Renal cortical epithelial cell (primary cell): ENCODE measurements around the gene SFSWAP. TPM values are rescaled to one million over a fixed set of nuclear protein-coding genes. Genes with fewer than 3 reads are reported as not detected.
"Not testable (repeated sequence)": the region's sequence is repeated elsewhere in the genome, so short reads cannot be mapped to it uniquely, and the experiment has no call there.

Experiments used
- DNase-seq: peaks from one replicate; pipeline ENCODE4 v3.0.0-alpha.2; 2011; ENCODE audit warnings: low read depth
- total RNA-seq: library from RNA; depleted of rRNA; stranded (reverse); fragments of >200 nt; gene quantifications from 2 replicates; pipeline ENCODE4 v1.2.3, GENCODE V29; 2014

The SFSWAP gene
- total RNA-seq, 1 donor from 2014 or later: 18.0 TPM

GRCh38 chr12:131701705-131702572 lies 9.0 kb upstream of the SFSWAP start:
- DNase-seq: no peak

GRCh38 chr12:131702573-131702877 lies 8.4 kb upstream of the SFSWAP start:
- DNase-seq: no peak

- no peak for DNase-seq
These were observed 7.7 kb upstream of the SFSWAP start for GRCh38 chr12:131703161-131703560.

- DNase-seq: no peak
These were observed 6.4 kb upstream of the SFSWAP start for GRCh38 chr12:131704509-131704908.

- not testable (repeated sequence) for DNase-seq
These were observed 4.2 kb upstream of the SFSWAP start for GRCh38 chr12:131706709-131707108.

GRCh38 chr12:131709226-131709625 lies 1.7 kb upstream of the SFSWAP start:
- DNase-seq: no peak

- DNase-seq: no peak
These were observed 788 bp downstream of the SFSWAP start for GRCh38 chr12:131711551-131712205.

- DNase-seq: no peak
These were observed 2.5 kb downstream of the SFSWAP start for GRCh38 chr12:131713349-131713748.

GRCh38 chr12:131714759-131715158 lies 3.9 kb downstream of the SFSWAP start:
- no peak for DNase-seq

- no peak for DNase-seq
These were observed 5.4 kb downstream of the SFSWAP start for GRCh38 chr12:131716282-131716681.

- DNase-seq: no peak
These were observed 9.4 kb downstream of the SFSWAP start for GRCh38 chr12:131720241-131720640.

- DNase-seq: no peak
These were observed 10.0 kb downstream of the SFSWAP start for GRCh38 chr12:131720921-131721320.

GRCh38 chr12:131721548-131721947 lies 10.7 kb downstream of the SFSWAP start:
- DNase-seq: no peak

GRCh38 chr12:131723532-131723931 lies 12.6 kb downstream of the SFSWAP start:
- DNase-seq: no peak

GRCh38 chr12:131724534-131724933 lies 13.6 kb downstream of the SFSWAP start:
- no peak for DNase-seq

- DNase-seq: no peak
These were observed 14.6 kb downstream of the SFSWAP start for GRCh38 chr12:131725503-131725902.

GRCh38 chr12:131728720-131729119 lies 17.8 kb downstream of the SFSWAP start:
- DNase-seq: no peak

- DNase-seq: no peak
These were observed 18.5 kb downstream of the SFSWAP start for GRCh38 chr12:131729254-131729955.

GRCh38 chr12:131732996-131733615 lies 22.2 kb downstream of the SFSWAP start:
- DNase-seq: no peak

GRCh38 chr12:131733874-131734273 lies 23.0 kb downstream of the SFSWAP start:
- no peak for DNase-seq

GRCh38 chr12:131734336-131735152 lies 23.7 kb downstream of the SFSWAP start:
- DNase-seq: no peak

- DNase-seq: no peak
These were observed 24.2 kb downstream of the SFSWAP start for GRCh38 chr12:131735153-131735456.
